SIG-M5 treated with dmso at 0.1 percent for 504 hours (cell line): Measurements from ENCODE around the gene CXADR.
"Not testable (repeated sequence)": the region's sequence is repeated elsewhere in the genome, so short reads cannot be mapped to it uniquely, and the experiment has no call there.

Experiments
- DNase-seq: peaks from one replicate; lab custom pipeline; 2025; ENCODE audit not compliant: unreplicated experiment; lab: John Stamatoyannopoulos, UW

CXADR gene

GRCh38 chr21:17512253-17513213, at the start of gene CXADR:
CXADR (plus strand) TSS chr21:17513043; CDS start chr21:17513130, 87 bp downstream.
- DNase-seq = peak; percentile 58

- DNase-seq = no peak
Observed at GRCh38 chr21:17466166-17466565, 46.7 kb upstream of the CXADR start.

GRCh38 chr21:17467392-17467791, 45.5 kb upstream of the CXADR start:
- DNase-seq = no peak

GRCh38 chr21:17467829-17468228, 45.0 kb upstream of the CXADR start:
- no peak for DNase-seq

GRCh38 chr21:17468698-17469097, 44.1 kb upstream of the CXADR start:
- no peak for DNase-seq

GRCh38 chr21:17469727-17470126, 43.1 kb upstream of the CXADR start:
- no peak for DNase-seq

GRCh38 chr21:17472182-17472581, 40.7 kb upstream of the CXADR start:
- no peak for DNase-seq

- no peak for DNase-seq
Observed at GRCh38 chr21:17472592-17473271, 40.1 kb upstream of the CXADR start.

- DNase-seq = peak; percentile 27
Observed at GRCh38 chr21:17476006-17476405, 36.8 kb upstream of the CXADR start.

GRCh38 chr21:17478156-17478555, 34.7 kb upstream of the CXADR start:
- DNase-seq = not testable (repeated sequence)

GRCh38 chr21:17479606-17480005, 33.2 kb upstream of the CXADR start:
- no peak for DNase-seq

- no peak for DNase-seq
Observed at GRCh38 chr21:17482928-17483327, 29.9 kb upstream of the CXADR start.

- DNase-seq = no peak
Observed at GRCh38 chr21:17488620-17489019, 24.2 kb upstream of the CXADR start.

- not testable (repeated sequence) for DNase-seq
Observed at GRCh38 chr21:17489565-17489964, 23.3 kb upstream of the CXADR start.

GRCh38 chr21:17491716-17492414, 21.0 kb upstream of the CXADR start:
- peak; percentile 41 for DNase-seq

- DNase-seq = no peak
Observed at GRCh38 chr21:17492415-17493168, 20.3 kb upstream of the CXADR start.

- no peak for DNase-seq
Observed at GRCh38 chr21:17494051-17494450, 18.8 kb upstream of the CXADR start.

- DNase-seq = no peak
Observed at GRCh38 chr21:17495680-17496079, 17.2 kb upstream of the CXADR start.

- DNase-seq = no peak
Observed at GRCh38 chr21:17497316-17497715, 15.5 kb upstream of the CXADR start.

- DNase-seq = no peak
Observed at GRCh38 chr21:17498586-17498985, 14.3 kb upstream of the CXADR start.
